Measurements from ENCODE around the gene ARID5A. TPM values are rescaled to one million over a fixed set of nuclear protein-coding genes. Genes with fewer than 3 reads are reported as not detected.

Gene ARID5A
- total and polyA plus RNA-seq, 2 of the 13 experiments (the other 11 are each of a cell fraction or from before 2014, with no cell fraction given) = 6.0 to 9.5 TPM

DNA sequence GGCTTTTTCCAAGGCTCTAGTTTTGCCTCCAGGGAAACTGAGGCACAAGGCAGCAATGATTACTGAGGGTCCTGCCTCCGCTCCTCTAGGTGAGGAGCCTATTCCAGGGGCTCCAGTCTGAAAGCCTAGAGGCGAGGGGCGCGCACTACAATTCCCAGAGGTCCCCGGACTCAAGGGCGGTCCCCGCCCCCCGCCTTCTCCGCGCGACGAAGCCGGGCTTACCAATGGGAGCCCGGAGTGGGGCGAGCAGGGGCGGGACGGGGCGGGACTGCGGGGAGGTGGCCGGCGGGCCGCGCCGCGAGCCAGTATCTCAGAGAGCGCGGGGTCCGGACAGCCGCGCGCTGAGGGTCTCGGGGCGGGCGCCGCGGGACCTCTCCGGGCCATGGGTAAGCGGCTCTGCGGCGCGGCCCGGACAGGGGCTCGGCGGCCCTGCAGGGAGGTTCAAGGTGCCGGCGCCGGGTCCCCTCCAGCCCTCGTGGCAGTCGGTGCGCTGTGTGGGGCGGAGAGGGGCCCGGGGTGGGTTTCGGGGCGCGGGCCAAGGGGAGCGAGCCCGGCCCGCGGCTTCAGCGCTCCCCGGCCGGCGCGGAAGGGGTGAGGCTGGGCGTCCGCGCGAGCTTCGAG is at the start of gene ARID5A (continued):
- TF ChIP-seq, protein P1, sequence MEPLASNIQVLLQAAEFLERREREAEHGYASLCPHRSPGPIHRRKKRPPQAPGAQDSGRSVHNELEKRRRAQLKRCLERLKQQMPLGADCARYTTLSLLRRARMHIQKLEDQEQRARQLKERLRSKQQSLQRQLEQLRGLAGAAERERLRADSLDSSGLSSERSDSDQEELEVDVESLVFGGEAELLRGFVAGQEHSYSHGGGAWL (CRISPR knock-in tag; IDR thresholded peaks at IDR 0.05) = peak; percentile 33; the same call in 1 of the 2 replicates
- TF ChIP-seq ZFY (CRISPR knock-in tag; IDR thresholded peaks at IDR 0.05) (peak; percentile 85), ADNP (CRISPR knock-in tag; IDR thresholded peaks at IDR 0.05) (no peak), RXRA (CRISPR knock-in tag; IDR thresholded peaks at IDR 0.05) (peak; percentile 27; the same call in 1 of the 2 replicates), XRCC5 (optimal IDR thresholded peaks at IDR 0.05; ENCODE audit: low read length) (peak; percentile 28), PHB2 (IDR thresholded peaks at IDR 0.05; ENCODE audit: partially characterized antibody) (no peak), ZFP36L1 (CRISPR knock-in tag; IDR thresholded peaks at IDR 0.05) (peak; percentile 73), YEATS4 (CRISPR knock-in tag; IDR thresholded peaks at IDR 0.05; ENCODE audit: borderline replicate concordance) (peak; percentile 84), HOXA3 (CRISPR knock-in tag; IDR thresholded peaks at IDR 0.05) (peak; percentile 64), ZFP37 (CRISPR knock-in tag; IDR thresholded peaks at IDR 0.05; ENCODE audit: borderline replicate concordance) (0 out of 2 replicates have a peak, but pooled peaks have one; percentile 11), IRF2 (CRISPR knock-in tag; IDR thresholded peaks at IDR 0.05) (peak; percentile 86), NR2C2 (CRISPR knock-in tag; IDR thresholded peaks at IDR 0.05; ENCODE audit: borderline replicate concordance) (peak; percentile 38; the same call in 1 of the 2 replicates), CREB1 (IDR thresholded peaks at IDR 0.05) (peak; percentile 33; the same call in 1 of the 2 replicates), CREB1 (CRISPR knock-in tag; IDR thresholded peaks at IDR 0.05) (peak; percentile 89)
- TF ChIP-seq, protein P2, sequence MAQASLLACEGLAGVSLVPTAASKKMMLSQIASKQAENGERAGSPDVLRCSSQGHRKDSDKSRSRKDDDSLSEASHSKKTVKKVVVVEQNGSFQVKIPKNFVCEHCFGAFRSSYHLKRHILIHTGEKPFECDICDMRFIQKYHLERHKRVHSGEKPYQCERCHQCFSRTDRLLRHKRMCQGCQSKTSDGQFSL (CRISPR knock-in tag; IDR thresholded peaks at IDR 0.05) = no peak
- TF ChIP-seq, protein P3, sequence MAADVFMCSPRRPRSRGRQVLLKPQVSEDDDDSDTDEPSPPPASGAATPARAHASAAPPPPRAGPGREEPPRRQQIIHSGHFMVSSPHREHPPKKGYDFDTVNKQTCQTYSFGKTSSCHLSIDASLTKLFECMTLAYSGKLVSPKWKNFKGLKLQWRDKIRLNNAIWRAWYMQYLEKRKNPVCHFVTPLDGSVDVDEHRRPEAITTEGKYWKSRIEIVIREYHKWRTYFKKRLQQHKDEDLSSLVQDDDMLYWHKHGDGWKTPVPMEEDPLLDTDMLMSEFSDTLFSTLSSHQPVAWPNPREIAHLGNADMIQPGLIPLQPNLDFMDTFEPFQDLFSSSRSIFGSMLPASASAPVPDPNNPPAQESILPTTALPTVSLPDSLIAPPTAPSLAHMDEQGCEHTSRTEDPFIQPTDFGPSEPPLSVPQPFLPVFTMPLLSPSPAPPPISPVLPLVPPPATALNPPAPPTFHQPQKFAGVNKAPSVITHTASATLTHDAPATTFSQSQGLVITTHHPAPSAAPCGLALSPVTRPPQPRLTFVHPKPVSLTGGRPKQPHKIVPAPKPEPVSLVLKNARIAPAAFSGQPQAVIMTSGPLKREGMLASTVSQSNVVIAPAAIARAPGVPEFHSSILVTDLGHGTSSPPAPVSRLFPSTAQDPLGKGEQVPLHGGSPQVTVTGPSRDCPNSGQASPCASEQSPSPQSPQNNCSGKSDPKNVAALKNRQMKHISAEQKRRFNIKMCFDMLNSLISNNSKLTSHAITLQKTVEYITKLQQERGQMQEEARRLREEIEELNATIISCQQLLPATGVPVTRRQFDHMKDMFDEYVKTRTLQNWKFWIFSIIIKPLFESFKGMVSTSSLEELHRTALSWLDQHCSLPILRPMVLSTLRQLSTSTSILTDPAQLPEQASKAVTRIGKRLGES (CRISPR knock-in tag; IDR thresholded peaks at IDR 0.05; ENCODE audit: borderline replicate concordance) = no peak
- TF ChIP-seq, protein P4, sequence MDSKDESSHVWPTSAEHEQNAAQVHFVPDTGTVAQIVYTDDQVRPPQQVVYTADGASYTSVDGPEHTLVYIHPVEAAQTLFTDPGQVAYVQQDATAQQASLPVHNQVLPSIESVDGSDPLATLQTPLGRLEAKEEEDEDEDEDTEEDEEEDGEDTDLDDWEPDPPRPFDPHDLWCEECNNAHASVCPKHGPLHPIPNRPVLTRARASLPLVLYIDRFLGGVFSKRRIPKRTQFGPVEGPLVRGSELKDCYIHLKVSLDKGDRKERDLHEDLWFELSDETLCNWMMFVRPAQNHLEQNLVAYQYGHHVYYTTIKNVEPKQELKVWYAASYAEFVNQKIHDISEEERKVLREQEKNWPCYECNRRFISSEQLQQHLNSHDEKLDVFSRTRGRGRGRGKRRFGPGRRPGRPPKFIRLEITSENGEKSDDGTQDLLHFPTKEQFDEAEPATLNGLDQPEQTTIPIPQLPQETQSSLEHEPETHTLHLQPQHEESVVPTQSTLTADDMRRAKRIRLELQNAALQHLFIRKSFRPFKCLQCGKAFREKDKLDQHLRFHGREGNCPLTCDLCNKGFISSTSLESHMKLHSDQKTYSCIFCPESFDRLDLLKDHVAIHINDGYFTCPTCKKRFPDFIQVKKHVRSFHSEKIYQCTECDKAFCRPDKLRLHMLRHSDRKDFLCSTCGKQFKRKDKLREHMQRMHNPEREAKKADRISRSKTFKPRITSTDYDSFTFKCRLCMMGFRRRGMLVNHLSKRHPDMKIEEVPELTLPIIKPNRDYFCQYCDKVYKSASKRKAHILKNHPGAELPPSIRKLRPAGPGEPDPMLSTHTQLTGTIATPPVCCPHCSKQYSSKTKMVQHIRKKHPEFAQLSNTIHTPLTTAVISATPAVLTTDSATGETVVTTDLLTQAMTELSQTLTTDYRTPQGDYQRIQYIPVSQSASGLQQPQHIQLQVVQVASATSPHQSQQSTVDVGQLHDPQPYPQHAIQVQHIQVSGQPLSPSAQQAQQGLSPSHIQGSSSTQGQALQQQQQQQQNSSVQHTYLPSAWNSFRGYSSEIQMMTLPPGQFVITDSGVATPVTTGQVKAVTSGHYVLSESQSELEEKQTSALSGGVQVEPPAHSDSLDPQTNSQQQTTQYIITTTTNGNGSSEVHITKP (CRISPR knock-in tag; IDR thresholded peaks at IDR 0.05; ENCODE audit: low read depth) = peak; percentile 46; the same call in 1 of the 2 replicates
- TF ChIP-seq, protein P5, sequence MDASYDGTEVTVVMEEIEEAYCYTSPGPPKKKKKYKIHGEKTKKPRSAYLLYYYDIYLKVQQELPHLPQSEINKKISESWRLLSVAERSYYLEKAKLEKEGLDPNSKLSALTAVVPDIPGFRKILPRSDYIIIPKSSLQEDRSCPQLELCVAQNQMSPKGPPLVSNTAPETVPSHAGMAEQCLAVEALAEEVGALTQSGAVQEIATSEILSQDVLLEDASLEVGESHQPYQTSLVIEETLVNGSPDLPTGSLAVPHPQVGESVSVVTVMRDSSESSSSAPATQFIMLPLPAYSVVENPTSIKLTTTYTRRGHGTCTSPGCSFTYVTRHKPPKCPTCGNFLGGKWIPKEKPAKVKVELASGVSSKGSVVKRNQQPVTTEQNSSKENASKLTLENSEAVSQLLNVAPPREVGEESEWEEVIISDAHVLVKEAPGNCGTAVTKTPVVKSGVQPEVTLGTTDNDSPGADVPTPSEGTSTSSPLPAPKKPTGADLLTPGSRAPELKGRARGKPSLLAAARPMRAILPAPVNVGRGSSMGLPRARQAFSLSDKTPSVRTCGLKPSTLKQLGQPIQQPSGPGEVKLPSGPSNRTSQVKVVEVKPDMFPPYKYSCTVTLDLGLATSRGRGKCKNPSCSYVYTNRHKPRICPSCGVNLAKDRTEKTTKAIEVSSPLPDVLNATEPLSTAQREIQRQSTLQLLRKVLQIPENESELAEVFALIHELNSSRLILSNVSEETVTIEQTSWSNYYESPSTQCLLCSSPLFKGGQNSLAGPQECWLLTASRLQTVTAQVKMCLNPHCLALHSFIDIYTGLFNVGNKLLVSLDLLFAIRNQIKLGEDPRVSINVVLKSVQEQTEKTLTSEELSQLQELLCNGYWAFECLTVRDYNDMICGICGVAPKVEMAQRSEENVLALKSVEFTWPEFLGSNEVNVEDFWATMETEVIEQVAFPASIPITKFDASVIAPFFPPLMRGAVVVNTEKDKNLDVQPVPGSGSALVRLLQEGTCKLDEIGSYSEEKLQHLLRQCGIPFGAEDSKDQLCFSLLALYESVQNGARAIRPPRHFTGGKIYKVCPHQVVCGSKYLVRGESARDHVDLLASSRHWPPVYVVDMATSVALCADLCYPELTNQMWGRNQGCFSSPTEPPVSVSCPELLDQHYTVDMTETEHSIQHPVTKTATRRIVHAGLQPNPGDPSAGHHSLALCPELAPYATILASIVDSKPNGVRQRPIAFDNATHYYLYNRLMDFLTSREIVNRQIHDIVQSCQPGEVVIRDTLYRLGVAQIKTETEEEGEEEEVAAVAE (CRISPR knock-in tag; IDR thresholded peaks at IDR 0.05; ENCODE audit: borderline replicate concordance) = peak; percentile 60; the same call in 1 of the 2 replicates
